Upper lobe of right lung (tissue), 1 donor: ENCODE data around the gene CCDC157. TPM values are rescaled to one million over a fixed set of nuclear protein-coding genes. Genes with fewer than 3 reads are reported as not detected.

Experiments
- ATAC-seq: fragments of 200-7000 bp; cut with Tn5 transposase; one replicate; pipeline ENCODE4 v1.9.1; 2020; ENCODE audit warnings: mild to moderate bottlenecking, moderate library complexity
- DNase-seq: peaks from one replicate; pipeline ENCODE4 v3.0.0-alpha.2; 2020
- H3K27ac ChIP-seq: fragments of 200-600 bp; one replicate; pipeline ENCODE4 v1.8.0; 2022
- H3K27me3 ChIP-seq: fragments of 200-600 bp; one replicate; pipeline ENCODE4 v1.8.0; 2022; ENCODE audit warnings: mild to moderate bottlenecking
- H3K36me3 ChIP-seq: fragments of 200-600 bp; one replicate; pipeline ENCODE4 v1.8.0; 2022
- H3K4me1 ChIP-seq: fragments of 200-600 bp; one replicate; pipeline ENCODE4 v1.8.0; 2022
- H3K4me3 ChIP-seq: fragments of 200-600 bp; one replicate; pipeline ENCODE4 v1.8.0; 2022; ENCODE audit warnings: mild to moderate bottlenecking
- H3K9me3 ChIP-seq: fragments of 200-600 bp; one replicate; pipeline ENCODE4 v1.8.0; 2022
- CTCF ChIP-seq: fragments of 200-600 bp; IDR thresholded peaks from one replicate; pipeline ENCODE4 v1.8.0; 2022; ENCODE audit warnings: antibody characterized with exemption
- intact Hi-C: fragments of 100-400 bp; cut with DNase I; formaldehyde crosslinking; loops from one replicate; pipeline ENCODE4 v1.11.0; 2022
- total RNA-seq: library from RNA; stranded (reverse); fragmentation: NEBNext Ultra II Directional; extraction: Animal tissue kit (Norgen Biotek cat#: 25700); gene quantifications from one replicate; pipeline ENCODE4 v1.2.1, GENCODE V29; 2021
- donor health status: DM: no; HTN: yes; CAD: no; lungs with severe emphysema.

CCDC157 gene
- total RNA-seq, 1 donor from 2014 or later: 2.7 TPM

GRCh38 chr22:30324014-30324730 is 32.6 kb upstream of the CCDC157 start:
- no peak for ATAC-seq
- TF ChIP-seq CTCF: no peak
- Histone ChIP-seq H3K4me3 (peak overlapping the region; percentile 98), H3K27ac (peak overlapping the region; percentile 87), H3K27me3 (no peaks in the 10 kb centered on the region), H3K36me3 (peaks cover 14% of the 10 kb centered on the region), H3K9me3 (no peaks in the 10 kb centered on the region), H3K4me1 (peaks cover 68% of the 10 kb centered on the region)
- intact Hi-C loops: no loop called here
- no peak for DNase-seq

- Histone ChIP-seq H3K4me3 (peak overlapping the region; percentile 98), H3K36me3 (peaks cover 11% of the 10 kb centered on the region), H3K27me3 (no peaks in the 10 kb centered on the region), H3K9me3 (no peaks in the 10 kb centered on the region), H3K27ac (peak overlapping the region; percentile 87), H3K4me1 (peaks cover 57% of the 10 kb centered on the region)
- TF ChIP-seq CTCF: no peak
- ATAC-seq: peak; percentile 8
- intact Hi-C loops: no loop called here
- DNase-seq: no peak
These were observed 31.6 kb upstream of the CCDC157 start for GRCh38 chr22:30325065-30325720.

GRCh38 chr22:30325724-30326254 is 31.0 kb upstream of the CCDC157 start:
- intact Hi-C loops: no loop called here
- peaks cover 9% of the 10 kb centered on the region for H3K36me3 ChIP-seq
- peak overlapping the region; percentile 98 for H3K4me3 ChIP-seq
- H3K9me3 ChIP-seq: no peaks in the 10 kb centered on the region
- TF ChIP-seq CTCF: no peak
- peaks cover 51% of the 10 kb centered on the region for H3K4me1 ChIP-seq
- ATAC-seq: no peak
- no peaks in the 10 kb centered on the region for H3K27me3 ChIP-seq
- peak overlapping the region; percentile 87 for H3K27ac ChIP-seq
- no peak for DNase-seq

GRCh38 chr22:30326255-30326705 is 30.5 kb upstream of the CCDC157 start:
- DNase-seq (no peak), ATAC-seq (peak; percentile 50)
- Histone ChIP-seq H3K9me3 (no peaks in the 10 kb centered on the region), H3K4me1 (peaks cover 46% of the 10 kb centered on the region), H3K27ac (peak overlapping the region; percentile 87), H3K4me3 (peak overlapping the region; percentile 98), H3K27me3 (no peaks in the 10 kb centered on the region), H3K36me3 (peaks cover 8% of the 10 kb centered on the region)
- no peak for TF ChIP-seq CTCF
- intact Hi-C loops: no loop called here

GRCh38 chr22:30326706-30327362 is 30.0 kb upstream of the CCDC157 start, which contains the start of gene TBC1D10A:
TBC1D10A (minus strand) TSS chr22:30326941; CDS start chr22:30326881, 60 bp downstream.
- peak; percentile 96 for DNase-seq
- H3K9me3 ChIP-seq: no peaks in the 10 kb centered on the region
- H3K27ac ChIP-seq: peak within 1 kb of the TSS; percentile 87
- peak within 1 kb of the TSS; percentile 98 for H3K4me3 ChIP-seq
- H3K27me3 ChIP-seq: no peaks in the 10 kb centered on the region
- peaks cover 13% of the 10 kb centered on the region for H3K36me3 ChIP-seq
- intact Hi-C loops: no loop called here
- ATAC-seq: peak; percentile 96
- H3K4me1 ChIP-seq: peaks cover 41% of the 10 kb centered on the region
- no peak for TF ChIP-seq CTCF
